HCT116 (cell line): ENCODE results near the gene CIC. TPM values are rescaled to one million over a fixed set of nuclear protein-coding genes. Genes with fewer than 3 reads are reported as not detected.

ENCODE experiments used
- ATAC-seq: fragments of 200-7000 bp; cut with Tn5 transposase; 2 replicates; pipeline ENCODE4 v1.9.1; 2020; ENCODE audit warnings: mild to moderate bottlenecking, moderate library complexity
- BruUV-seq: library from RNA; stranded (reverse); fragments of 400-500 nt; replicated peaks from 2 replicates; lab custom pipeline; 2021; lab: Mats Ljungman, UMichigan
- CTCF ChIA-PET: fragments of 300-600 bp; sonication (Branson Sonifier 250); formaldehyde crosslinking; loops from one replicate; lab custom pipeline; 2021; ENCODE audit warnings: antibody characterized with exemption; lab: Charles Lee
- POLR2A ChIA-PET: fragments of 300-600, 350-600 bp; sonication (Branson Sonifier 250); formaldehyde crosslinking; loops from one replicate; lab custom pipeline; 2021; ENCODE audit warnings: antibody characterized with exemption; lab: Charles Lee
- RAD21 ChIA-PET, 2 experiments: fragments of 300-600 bp; sonication (Branson Sonifier 250); formaldehyde crosslinking; loops; one replicate each; lab custom pipeline; 2023; ENCODE audit warnings: low total read pairs in 2 of 2; ENCODE audit not compliant: uncharacterized antibody in 2 of 2, unreplicated experiment in 2 of 2, low non-redundant PET in 1 of 2; lab: Charles Lee
- DNase-seq: peaks from one replicate; pipeline ENCODE4 v3.0.0-alpha.2; 2010; ENCODE audit warnings: low read depth, low spot score
- H2AFZ ChIP-seq: fragments of 200-600 bp; shearing (Covaris generic), sonication (generic); 2 replicates; pipeline ENCODE4 v1.6.1; 2017; ENCODE audit warnings: low read depth, mixed run types, mixed read lengths, antibody characterized with exemption, low read length; ENCODE audit not compliant: poor library complexity, severe bottlenecking
- H3K27ac ChIP-seq: 2 replicates; pipeline ENCODE4 v1.5.1; 2012; ENCODE audit warnings: low read depth, low read length
- H3K27me3 ChIP-seq: fragments of 200-600 bp; sonication (generic); 2 replicates; pipeline ENCODE4 v1.6.1; 2016; ENCODE audit warnings: mixed run types, low read length, mixed read lengths; ENCODE audit not compliant: insufficient read depth
- H3K36me3 ChIP-seq, 2 experiments: fragments of 200-500 bp in 1 of 2; fragments of 200-600 bp in 1 of 2; sonication (Bioruptor generic) in 1 of 2; sonication (generic) in 1 of 2; 2 replicates each; pipeline versions ENCODE4 v1.5.1 to v1.6.1; 2014 to 2016; ENCODE audit warnings: low read length in 2 of 2, inconsistent platforms in 1 of 2, mixed read lengths in 1 of 2, mixed run types in 1 of 2; ENCODE audit not compliant: insufficient read depth in 2 of 2, control insufficient read depth in 1 of 2
- H3K4me1 ChIP-seq, 2 experiments: fragments of 200-600 bp in 1 of 2; sonication (generic) in 1 of 2; 2 replicates each; pipeline versions ENCODE4 v1.5.1 to v1.6.1; 2012 to 2017; ENCODE audit warnings: low read length in 2 of 2, inconsistent platforms in 1 of 2, mild to moderate bottlenecking in 1 of 2, mixed read lengths in 1 of 2, mixed run types in 1 of 2, moderate library complexity in 1 of 2; ENCODE audit not compliant: insufficient read depth in 2 of 2, control insufficient read depth in 1 of 2
- H3K4me2 ChIP-seq: fragments of 200-600 bp; sonication (generic); 2 replicates; pipeline ENCODE4 v1.6.1; 2017; ENCODE audit warnings: mixed run types, low read length, mixed read lengths
- H3K4me3 ChIP-seq, 2 experiments: fragments of 200-600 bp in 1 of 2; sonication (generic) in 1 of 2; replicated peaks in 1 of 2; 2 replicates each; pipeline ENCODE4 v1.5.1; 2011 to 2016; ENCODE audit warnings: low read length in 2 of 2, control low read depth in 1 of 2, low read depth in 1 of 2, mild to moderate bottlenecking in 1 of 2, mixed read lengths in 1 of 2, mixed run types in 1 of 2
- H3K79me2 ChIP-seq: fragments of 200-600 bp; sonication (generic); 2 replicates; pipeline ENCODE4 v1.6.1; 2017; ENCODE audit warnings: mild to moderate bottlenecking, mixed run types, low read length, moderate library complexity, mixed read lengths; ENCODE audit not compliant: insufficient read depth
- H3K9ac ChIP-seq: fragments of 200-600 bp; sonication (generic); 2 replicates; pipeline ENCODE4 v1.6.1; 2016; ENCODE audit warnings: low read length, mixed read lengths
- H3K9me2 ChIP-seq: fragments of 200-600 bp; sonication (generic), shearing (Covaris generic); 2 replicates; pipeline ENCODE4 v1.6.1; 2017; ENCODE audit warnings: mixed run types, mild to moderate bottlenecking, moderate library complexity; ENCODE audit not compliant: insufficient read depth
- H3K9me3 ChIP-seq, 2 experiments: fragments of 200-500 bp in 1 of 2; fragments of 200-600 bp in 1 of 2; sonication (Bioruptor generic) in 1 of 2; sonication (generic) in 1 of 2; 2 replicates each; pipeline ENCODE4 v1.6.1; 2014 to 2017; ENCODE audit warnings: low read length in 2 of 2, mixed read lengths in 2 of 2, inconsistent platforms in 1 of 2, low read depth in 1 of 2, mild to moderate bottlenecking in 1 of 2, mixed run types in 1 of 2, moderate library complexity in 1 of 2; ENCODE audit not compliant: control insufficient read depth in 1 of 2, insufficient read depth in 1 of 2
- H4K20me1 ChIP-seq: fragments of 200-600 bp; sonication (generic), shearing (Covaris generic); 2 replicates; pipeline ENCODE4 v1.6.1; 2017; ENCODE audit warnings: mixed run types, mild to moderate bottlenecking, moderate library complexity; ENCODE audit not compliant: insufficient read depth
- CBX3 ChIP-seq: IDR thresholded peaks from 2 replicates; pipeline ENCODE4 v1.6.1; 2012; ENCODE audit warnings: low read depth
- CEBPB ChIP-seq: IDR thresholded peaks from 2 replicates; pipeline ENCODE4 v1.6.1; 2012; ENCODE audit warnings: low read depth
- CTCF ChIP-seq, 3 experiments: fragments of 200-600 bp in 1 of 3; sonication (generic) in 1 of 3; IDR thresholded peaks in 2 of 3; conservative IDR thresholded peaks in 1 of 3; 2 replicates each; pipeline ENCODE4 v1.5.1; 2012 to 2017; ENCODE audit warnings: low read depth in 2 of 3, low read length in 2 of 3, antibody characterized with exemption in 1 of 3, borderline replicate concordance in 1 of 3, control low read depth in 1 of 3, mild to moderate bottlenecking in 1 of 3, mixed read lengths in 1 of 3, mixed run types in 1 of 3, moderate library complexity in 1 of 3; ENCODE audit not compliant: insufficient read depth in 1 of 3
- EGR1 ChIP-seq: IDR thresholded peaks from 2 replicates; pipeline ENCODE4 v1.6.1; 2012; ENCODE audit warnings: low read depth
- EZH2phosphoT487 ChIP-seq: fragments of 200-600 bp; IDR thresholded peaks from 2 replicates; pipeline ENCODE4 v1.6.1; 2018; ENCODE audit warnings: antibody characterized with exemption, borderline replicate concordance
- JUND ChIP-seq: IDR thresholded peaks from 2 replicates; pipeline ENCODE4 v1.6.1; 2012
- MAX ChIP-seq: IDR thresholded peaks from 2 replicates; pipeline ENCODE4 v1.6.1; 2012
- POLR2A ChIP-seq: IDR thresholded peaks from 2 replicates; pipeline ENCODE4 v1.7.0; 2011; ENCODE audit warnings: borderline replicate concordance; ENCODE audit not compliant: insufficient read depth, insufficient read length; ENCODE audit errors: extremely low read depth
- POLR2AphosphoS5 ChIP-seq: IDR thresholded peaks from 2 replicates; pipeline ENCODE4 v1.6.1; 2011; ENCODE audit warnings: mild to moderate bottlenecking, low read depth, low read length, moderate library complexity
- REST ChIP-seq: IDR thresholded peaks from 2 replicates; pipeline ENCODE4 v1.6.1; 2012; ENCODE audit warnings: low read depth
- SIN3A ChIP-seq: IDR thresholded peaks from 2 replicates; pipeline ENCODE4 v1.6.1; 2012; ENCODE audit warnings: low read depth
- TCF7L2 ChIP-seq: IDR thresholded peaks from 2 replicates; pipeline ENCODE4 v1.7.0; 2011; ENCODE audit warnings: borderline replicate concordance, inconsistent platforms; ENCODE audit not compliant: insufficient read depth, insufficient read length; ENCODE audit errors: extremely low read depth
- YY1 ChIP-seq: IDR thresholded peaks from 2 replicates; pipeline ENCODE4 v1.6.1; 2011; ENCODE audit warnings: low read length, low read depth, moderate library complexity, mild to moderate bottlenecking; ENCODE audit not compliant: insufficient replicate concordance; ENCODE audit errors: extremely low read depth
- ZNF274 ChIP-seq: fragments of 200-500 bp; sonication (Bioruptor generic); IDR thresholded peaks from 2 replicates; pipeline ENCODE4 v1.6.1; 2014; ENCODE audit warnings: mild to moderate bottlenecking, low read depth, low read length, inconsistent platforms
- intact Hi-C: fragments of 100-400 bp; cut with micrococcal nuclease; formaldehyde crosslinking; loops from 2 replicates; pipeline ENCODE4 v1.10.0; 2022
- total RNA-seq: library from RNA; stranded (reverse); gene quantifications from one replicate; pipeline ENCODE4 v1.2.1, GENCODE V29; 2021; ENCODE audit not compliant: unreplicated experiment

The CIC gene
- total RNA-seq, 1 experiment from 2014 or later: 52.0 TPM

- no peak for TF ChIP-seq YY1
Measured at GRCh38 chr19:42288881-42289555, 20.0 kb downstream of the CIC start (continued).

- H3K4me3 ChIP-seq: no peak overlapping the region
- intact Hi-C loops: no loop called here
Measured at GRCh38 chr19:42289556-42290041, 20.5 kb downstream of the CIC start.

More at GRCh38 chr19:42289556-42290041, 20.5 kb downstream of the CIC start:
- RAD21 ChIA-PET: no interaction called here
- Histone ChIP-seq H3K9me2 (no peaks in the 10 kb centered on the region), H3K27ac (peak overlapping the region; percentile 18; the same call in 1 of the 2 replicates), H3K4me1 (peaks cover 11 to 36% of the 10 kb centered on the region in 2 experiments; a peak in 3 of 4 replicates), H3K27me3 (no peaks in the 10 kb centered on the region), H3K36me3 (peaks cover 18 to 21% of the 10 kb centered on the region in 2 experiments), H3K9ac (no peak overlapping the region), H3K4me2 (no peak overlapping the region), H2AFZ (no peak overlapping the region), H4K20me1 (no peaks in the 10 kb centered on the region), H3K9me3 (no peaks in the 10 kb centered on the region), H3K79me2 (peaks cover 17% of the 10 kb centered on the region; the same call in 1 of the 2 replicates)
- no peak for ATAC-seq
- CTCF ChIA-PET: interaction anchor here (4.2 kb wide), 1 partner anchor 44 kb away, joined by 17 read pairs; no protein-coding TSS in a partner anchor
- no TSS peak for BruUV-seq
- no peak for TF ChIP-seq POLR2AphosphoS5
- no peak for TF ChIP-seq ZNF274
- no peak for TF ChIP-seq SIN3A
- TF ChIP-seq MAX: no peak
- TF ChIP-seq CTCF (IDR thresholded peaks at IDR 0.05 in 2 of 3, conservative IDR thresholded peaks at IDR 0.05 in 1 of 3; ENCODE audit: borderline replicate concordance in 1 of 3, insufficient read depth in 1 of 3, low read depth in 2 of 3, low read length in 2 of 3): no peak
- TF ChIP-seq EZH2phosphoT487: no peak
- no peak for TF ChIP-seq CEBPB
- no peak for TF ChIP-seq TCF7L2
- TF ChIP-seq EGR1: no peak
- no peak for TF ChIP-seq REST
- no peak for TF ChIP-seq JUND
- TF ChIP-seq CBX3: no peak
- no peak for TF ChIP-seq POLR2A
- no peak for DNase-seq
- POLR2A ChIA-PET: no interaction called here
